ENCODE results near the gene ATP1B2.
A peak's percentile ranks its signal among the peaks of the same experiment; 100 is the strongest.
"Not testable (repeated sequence)": the region's sequence is repeated elsewhere in the genome, so short reads cannot be mapped to it uniquely, and the experiment has no call there.

ATP1B2 gene

GRCh38 chr17:7634384-7634783 is 16.3 kb upstream of the ATP1B2 start:
- DNase-seq (ENCODE audit: low spot score), result peak; percentile 71

GRCh38 chr17:7636163-7636562 is 14.6 kb upstream of the ATP1B2 start:
- no peak for DNase-seq (ENCODE audit: low spot score)

GRCh38 chr17:7640783-7641182 is 9.9 kb upstream of the ATP1B2 start:
- no peak for DNase-seq (ENCODE audit: low spot score)

DNA sequence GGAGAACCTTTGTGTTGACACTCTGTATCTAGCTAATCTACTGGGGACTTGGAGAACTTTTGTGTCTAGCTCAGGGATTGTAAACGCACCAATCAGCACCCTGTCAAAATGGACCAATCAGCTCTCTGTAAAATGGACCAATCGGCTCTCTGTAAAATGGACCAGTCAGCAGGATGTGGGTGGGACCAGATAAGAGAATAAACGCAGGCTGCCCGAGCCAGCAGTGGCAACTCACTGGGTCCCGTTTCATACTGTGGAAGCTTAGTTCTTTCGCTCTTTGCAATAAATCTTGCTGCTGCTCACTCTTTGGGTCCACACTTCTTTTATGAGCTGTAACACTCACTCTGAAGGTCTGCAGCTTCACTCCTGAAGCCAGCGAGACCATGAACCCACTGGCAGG is 9.1 kb upstream of the ATP1B2 start:
- DNase-seq (ENCODE audit: low spot score), result not testable (repeated sequence)

DNA sequence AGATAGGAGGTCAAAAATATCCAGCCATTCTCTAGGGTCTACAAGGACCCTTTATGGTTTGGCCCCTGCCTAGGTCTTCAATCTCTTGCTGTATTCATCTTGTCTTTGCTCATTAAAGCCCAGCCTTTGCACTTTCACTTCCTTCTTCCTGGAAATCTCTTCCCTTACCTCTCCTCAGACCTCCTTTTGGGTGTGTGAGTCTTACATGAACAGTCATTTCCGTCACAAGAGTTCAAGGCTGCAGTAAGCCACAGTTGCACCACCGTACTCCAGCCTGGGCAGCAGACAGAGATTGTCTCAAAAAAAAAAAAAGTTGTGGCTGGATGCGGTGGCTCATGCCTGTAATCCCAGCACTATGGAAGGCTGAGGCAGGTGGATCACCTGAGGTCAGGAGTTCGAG is 6.0 kb upstream of the ATP1B2 start:
- DNase-seq (ENCODE audit: low spot score), result no peak

GRCh38 chr17:7646457-7646856 is 4.3 kb upstream of the ATP1B2 start:
- no peak for DNase-seq (ENCODE audit: low spot score)

DNA sequence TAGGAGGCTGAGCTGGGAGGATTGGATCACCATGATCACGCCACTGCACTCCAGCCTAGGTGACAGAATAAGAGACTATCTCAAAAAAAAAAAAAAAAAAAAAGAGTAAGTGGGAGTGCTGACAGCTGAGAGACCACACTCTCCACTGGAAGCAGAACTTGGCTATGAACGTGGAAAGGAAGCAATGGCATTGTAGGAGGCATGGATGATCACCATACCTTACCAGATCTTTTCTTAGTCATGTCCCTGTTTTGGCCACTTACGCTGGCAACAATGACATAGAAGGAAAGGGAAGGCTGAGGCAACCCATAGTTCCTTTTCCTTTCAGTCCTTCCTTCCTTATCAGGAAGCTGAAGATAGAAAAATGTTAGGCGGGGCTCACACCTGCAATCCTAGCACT is 3.7 kb upstream of the ATP1B2 start:
- DNase-seq (ENCODE audit: low spot score), result no peak

DNA sequence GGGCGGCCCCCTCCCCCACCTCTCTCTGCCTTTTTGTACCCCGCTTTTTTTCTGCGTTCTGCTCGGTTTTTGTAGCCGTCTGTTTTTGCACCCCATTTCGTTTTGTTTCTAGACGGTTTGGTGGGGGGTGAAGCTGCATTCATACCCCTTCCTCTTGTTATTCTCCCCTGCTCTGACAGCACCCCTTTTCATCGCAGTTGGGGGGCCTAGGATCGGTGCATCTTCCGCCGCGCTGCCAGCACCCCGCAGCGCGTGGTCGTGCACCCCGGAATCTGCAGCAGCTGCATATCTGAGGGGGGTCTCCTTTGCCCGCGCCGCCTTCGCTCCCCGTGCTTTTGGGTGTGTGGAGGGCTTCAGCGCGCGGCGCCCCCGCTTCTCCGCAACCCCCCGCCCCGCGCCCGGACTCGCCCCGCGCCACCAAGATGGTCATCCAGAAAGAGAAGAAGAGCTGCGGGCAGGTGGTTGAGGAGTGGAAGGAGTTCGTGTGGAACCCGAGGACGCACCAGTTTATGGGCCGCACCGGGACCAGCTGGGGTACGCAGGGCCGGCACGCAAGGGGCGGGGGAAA is 455 bp downstream of the ATP1B2 start:
- no peak for DNase-seq (ENCODE audit: low spot score)

DNA sequence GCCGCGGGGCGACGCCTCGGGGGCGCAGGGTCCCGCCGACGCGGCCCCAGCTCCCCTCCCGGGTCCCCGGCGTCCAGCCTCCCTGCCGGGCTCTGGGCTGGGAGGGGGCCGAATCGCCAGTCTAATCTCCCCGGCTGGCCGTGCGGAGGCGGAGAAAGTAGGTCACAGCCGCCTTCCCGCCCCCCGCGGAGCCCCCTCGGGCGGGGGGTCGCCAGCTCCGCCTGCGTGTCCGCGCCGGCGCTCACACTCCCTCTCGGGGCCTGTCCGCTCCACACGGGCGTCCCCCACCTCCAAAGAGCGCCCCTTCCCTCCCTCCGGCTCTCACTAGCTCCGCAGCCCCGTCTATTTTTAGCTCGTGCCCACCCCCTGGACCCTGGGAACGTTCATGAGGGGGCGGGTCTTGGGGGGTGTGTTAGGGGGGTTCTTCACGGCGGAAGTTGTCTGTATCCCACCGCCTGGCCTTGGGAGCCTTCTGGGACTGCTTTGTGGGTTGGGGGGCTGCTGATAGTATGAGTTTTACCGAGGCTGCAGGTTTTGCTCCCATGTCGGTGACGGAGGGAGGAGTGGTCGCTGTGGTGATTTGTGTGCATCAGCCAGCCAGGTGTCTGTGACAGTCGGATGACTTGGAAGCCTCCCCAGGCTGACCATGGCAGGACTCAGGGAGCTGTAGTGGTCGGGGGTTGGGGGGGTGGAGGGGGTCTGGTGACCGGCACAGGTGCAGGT is 1.1 kb downstream of the ATP1B2 start:
- peak; percentile 47 for DNase-seq (ENCODE audit: low spot score)

- DNase-seq (ENCODE audit: low spot score), result no peak
These were observed 1.9 kb downstream of the ATP1B2 start for GRCh38 chr17:7652388-7653356.

- no peak for DNase-seq (ENCODE audit: low spot score)
These were observed 4.3 kb downstream of the ATP1B2 start for GRCh38 chr17:7654832-7655540.

- no peak for DNase-seq (ENCODE audit: low spot score)
These were observed 4.8 kb downstream of the ATP1B2 start for GRCh38 chr17:7655541-7655840.

DNA sequence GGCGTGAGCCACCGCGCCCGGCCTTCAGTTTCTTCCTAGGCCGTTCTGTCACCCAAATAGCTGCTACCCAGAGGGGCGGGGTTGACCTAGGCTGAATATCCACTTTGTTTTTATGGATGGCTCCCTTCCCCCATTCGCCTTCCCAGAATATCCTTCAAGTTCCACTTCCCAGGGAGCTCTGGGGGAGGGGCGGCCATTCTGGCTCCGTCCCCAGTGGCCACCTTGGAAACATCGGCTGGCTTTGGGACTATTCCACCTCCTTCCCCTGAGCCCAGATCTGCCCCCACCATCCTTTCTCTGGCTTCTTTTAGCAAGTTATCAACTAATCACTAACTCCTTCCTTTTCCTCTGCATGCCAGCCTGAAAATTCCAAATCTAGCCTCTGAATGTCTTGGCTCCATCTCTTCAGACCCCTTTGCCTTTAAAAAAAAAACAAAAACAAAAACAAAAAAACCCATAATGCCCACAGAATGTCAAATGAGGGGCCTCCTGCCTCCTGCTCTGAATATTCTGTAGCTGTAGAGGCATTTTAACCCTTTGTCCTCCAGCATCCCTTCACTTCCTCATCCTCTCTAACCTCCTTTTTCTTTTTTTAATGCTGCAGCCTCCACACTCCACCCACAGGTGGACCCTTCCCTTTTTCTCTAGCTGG is 6.4 kb downstream of the ATP1B2 start:
- DNase-seq (ENCODE audit: low spot score), result peak; percentile 74

DNA sequence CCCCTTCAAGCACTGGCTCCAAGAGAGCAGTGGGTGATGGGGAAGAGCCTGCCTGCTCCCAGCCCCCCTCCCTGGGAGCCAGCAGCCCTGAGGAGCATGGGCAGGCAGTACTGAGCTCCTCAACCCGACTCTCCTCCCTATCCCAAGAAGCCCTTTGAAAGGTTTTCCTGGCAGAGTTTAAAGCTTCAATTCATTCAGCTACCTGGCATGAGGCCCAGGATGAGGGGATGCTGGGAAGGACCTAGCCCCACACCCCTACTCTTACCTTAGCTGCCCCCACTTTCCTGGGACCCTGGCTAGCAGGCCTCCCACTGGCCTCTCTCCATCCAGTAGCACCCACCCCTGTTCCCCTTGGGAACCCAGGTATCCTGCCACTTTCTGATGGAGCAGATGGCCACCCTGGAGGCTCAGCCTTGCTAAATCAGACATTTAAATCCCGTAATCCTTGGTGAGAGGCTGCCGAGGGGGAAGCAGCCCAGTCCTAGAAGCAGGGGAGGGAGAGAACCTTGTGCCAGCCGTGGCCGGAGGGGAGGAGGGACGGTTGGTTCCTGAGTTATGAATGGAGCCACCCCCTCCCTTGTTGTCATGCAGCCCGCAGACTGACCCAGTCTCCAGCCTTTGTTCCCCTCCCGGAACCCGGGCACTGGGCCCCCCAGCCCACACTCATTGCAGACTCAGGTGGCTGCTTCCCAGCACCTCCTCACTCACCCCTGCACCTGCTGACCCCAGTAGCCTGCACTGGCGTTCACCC is 17.1 kb downstream of the ATP1B2 start:
- DNase-seq (ENCODE audit: low spot score), result peak; percentile 73

GRCh38 chr17:7668482-7668881 is 17.8 kb downstream of the ATP1B2 start:
- no peak for DNase-seq (ENCODE audit: low spot score)

GRCh38 chr17:7673239-7673638 is 22.5 kb downstream of the ATP1B2 start:
- DNase-seq (ENCODE audit: low spot score), result no peak

DNA sequence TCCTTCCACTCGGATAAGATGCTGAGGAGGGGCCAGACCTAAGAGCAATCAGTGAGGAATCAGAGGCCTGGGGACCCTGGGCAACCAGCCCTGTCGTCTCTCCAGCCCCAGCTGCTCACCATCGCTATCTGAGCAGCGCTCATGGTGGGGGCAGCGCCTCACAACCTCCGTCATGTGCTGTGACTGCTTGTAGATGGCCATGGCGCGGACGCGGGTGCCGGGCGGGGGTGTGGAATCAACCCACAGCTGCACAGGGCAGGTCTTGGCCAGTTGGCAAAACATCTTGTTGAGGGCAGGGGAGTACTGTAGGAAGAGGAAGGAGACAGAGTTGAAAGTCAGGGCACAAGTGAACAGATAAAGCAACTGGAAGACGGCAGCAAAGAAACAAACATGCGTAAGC is 24.2 kb downstream of the ATP1B2 start:
- DNase-seq (ENCODE audit: low spot score), result no peak

DNA sequence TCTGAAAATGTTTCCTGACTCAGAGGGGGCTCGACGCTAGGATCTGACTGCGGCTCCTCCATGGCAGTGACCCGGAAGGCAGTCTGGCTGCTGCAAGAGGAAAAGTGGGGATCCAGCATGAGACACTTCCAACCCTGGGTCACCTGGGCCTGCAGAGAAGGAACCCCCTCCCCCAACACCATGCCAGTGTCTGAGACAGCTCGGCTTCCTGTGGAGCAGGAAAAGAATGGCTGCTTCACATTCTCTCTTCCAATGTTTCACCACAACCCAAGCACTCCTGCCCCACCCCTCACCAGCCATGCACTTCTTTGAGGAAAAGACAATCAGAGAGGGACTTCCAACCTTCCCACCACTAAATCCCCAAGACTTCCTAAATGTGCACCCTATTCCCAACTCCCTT is 25.8 kb downstream of the ATP1B2 start:
- DNase-seq (ENCODE audit: low spot score), result no peak

DNA sequence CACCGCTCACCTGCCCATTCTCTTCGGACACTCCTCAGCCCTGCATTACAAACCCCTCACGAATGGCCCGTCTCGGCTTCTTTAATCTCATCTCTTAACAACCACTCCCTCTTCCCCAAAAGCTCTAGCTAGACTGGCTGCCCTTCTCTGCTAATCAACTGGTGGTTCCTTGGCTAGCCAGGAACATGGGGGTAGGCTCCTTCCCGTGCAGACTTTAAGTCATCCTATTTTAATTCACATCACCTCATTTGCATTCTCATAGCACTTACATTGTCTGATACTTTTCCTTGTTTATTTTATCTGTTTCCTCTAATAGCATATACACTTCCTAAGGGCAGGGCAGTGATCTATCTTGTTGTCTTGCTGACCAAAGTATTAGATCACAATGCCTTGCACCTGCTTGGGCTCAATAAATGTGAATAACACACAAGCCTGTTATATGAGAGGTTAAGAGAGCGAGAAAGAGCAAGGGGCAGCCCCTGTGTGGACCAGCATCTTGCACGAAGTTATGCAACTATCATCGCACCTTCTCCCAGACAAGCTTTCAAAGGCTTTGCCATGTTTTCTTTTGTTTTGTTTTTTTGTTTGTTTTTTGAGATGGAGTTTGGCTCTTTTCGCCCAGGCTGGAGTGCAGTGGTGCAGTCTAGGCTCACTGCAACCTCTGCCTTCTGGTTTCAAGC is 26.8 kb downstream of the ATP1B2 start:
- DNase-seq (ENCODE audit: low spot score), result no peak

GRCh38 chr17:7684851-7685532 is 34.3 kb downstream of the ATP1B2 start:
- DNase-seq (ENCODE audit: low spot score), result no peak

Data from Ammon's horn (tissue), 1 donor.